ENCODE results near the gene KLHL6.
A peak's percentile ranks its signal among the peaks of the same experiment; 100 is the strongest.

KLHL6 gene

DNA sequence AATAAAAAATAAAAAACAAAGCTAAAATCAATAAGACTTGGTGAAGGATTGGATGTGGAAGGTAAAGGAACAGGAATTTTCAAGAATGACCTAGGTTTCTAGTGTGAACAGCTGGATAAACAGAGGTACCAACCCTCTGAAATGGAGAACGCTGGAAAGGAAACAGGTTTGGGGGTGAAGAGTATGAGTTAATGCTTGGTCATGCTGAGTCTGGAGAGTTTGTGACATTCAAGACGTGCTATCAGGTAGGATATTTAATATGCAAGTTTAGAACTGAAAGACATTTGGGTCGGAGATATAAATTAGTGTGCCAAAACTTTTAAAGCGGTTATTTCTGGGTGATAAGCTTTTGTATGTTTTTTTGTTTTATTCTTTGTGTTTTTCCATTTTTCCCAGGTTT lies 11.4 kb upstream of the KLHL6 start:
- DNase-seq (ENCODE audit: low spot score) = no peak

DNA sequence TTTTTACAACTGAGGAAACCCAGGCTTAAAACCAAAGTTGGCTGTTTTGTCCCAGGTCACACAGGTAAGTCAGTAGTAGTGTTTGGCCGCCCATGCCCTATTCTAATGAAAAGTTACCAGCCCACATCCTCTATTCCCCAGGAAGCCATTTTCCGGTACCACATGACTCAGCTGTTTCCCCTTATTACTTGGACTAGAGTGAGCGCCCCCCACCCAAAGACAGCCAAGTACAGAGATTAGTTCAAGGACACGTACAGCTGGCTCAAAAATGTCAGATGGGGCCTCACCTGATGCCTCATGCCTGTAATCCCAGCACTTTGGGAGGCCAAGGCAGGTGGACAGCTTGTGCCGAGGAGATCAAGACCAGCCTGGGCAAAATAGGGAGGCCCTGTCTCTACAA lies 8.5 kb upstream of the KLHL6 start:
- no peak for DNase-seq (ENCODE audit: low spot score)

DNA sequence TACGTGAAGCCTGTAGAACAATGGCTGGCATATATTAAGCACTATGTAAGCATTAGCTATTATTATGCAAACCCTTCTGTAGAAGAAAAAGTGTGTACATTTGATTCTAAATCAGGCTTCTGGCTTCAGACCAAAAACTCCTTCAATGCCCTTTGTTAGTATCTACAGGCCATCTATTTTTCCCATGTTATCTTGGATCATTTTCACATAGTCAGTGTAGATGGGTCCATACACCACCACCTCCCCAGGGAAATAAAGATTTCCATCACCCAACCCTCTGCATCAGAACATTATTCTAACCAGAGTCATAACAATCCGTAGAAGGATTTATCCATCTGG lies 8.0 kb upstream of the KLHL6 start:
- DNase-seq (ENCODE audit: low spot score) = no peak

DNA sequence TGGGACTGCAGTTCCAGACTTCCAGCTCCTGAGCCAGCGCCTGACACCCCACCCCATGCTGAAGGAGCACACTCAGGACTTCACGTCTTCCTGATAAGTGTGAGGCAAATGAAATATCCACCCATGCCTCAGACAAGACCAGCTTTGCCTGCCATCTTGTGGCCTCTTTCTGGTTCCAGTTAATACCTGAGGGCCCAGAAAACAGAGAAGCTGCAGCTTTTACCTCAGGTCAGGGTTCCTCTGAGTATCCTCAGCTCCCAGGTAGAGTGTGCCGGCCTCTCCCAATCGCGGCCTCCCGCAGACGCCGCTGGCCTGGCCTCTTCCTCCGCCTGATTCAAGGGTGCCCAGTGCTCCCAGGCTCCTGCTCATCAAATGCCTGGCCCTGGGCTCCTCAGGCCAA lies 5.1 kb upstream of the KLHL6 start:
- peak; percentile 39 for DNase-seq (ENCODE audit: low spot score)

- DNase-seq (ENCODE audit: low spot score) = no peak
Observed at GRCh38 chr3:183558495-183558894, 3.0 kb upstream of the KLHL6 start.

- no peak for DNase-seq (ENCODE audit: low spot score)
Observed at GRCh38 chr3:183556722-183557121, 1.2 kb upstream of the KLHL6 start.

- peak; percentile 44 for DNase-seq (ENCODE audit: low spot score)
Observed at GRCh38 chr3:183554377-183554776, 1.1 kb downstream of the KLHL6 start.

DNA sequence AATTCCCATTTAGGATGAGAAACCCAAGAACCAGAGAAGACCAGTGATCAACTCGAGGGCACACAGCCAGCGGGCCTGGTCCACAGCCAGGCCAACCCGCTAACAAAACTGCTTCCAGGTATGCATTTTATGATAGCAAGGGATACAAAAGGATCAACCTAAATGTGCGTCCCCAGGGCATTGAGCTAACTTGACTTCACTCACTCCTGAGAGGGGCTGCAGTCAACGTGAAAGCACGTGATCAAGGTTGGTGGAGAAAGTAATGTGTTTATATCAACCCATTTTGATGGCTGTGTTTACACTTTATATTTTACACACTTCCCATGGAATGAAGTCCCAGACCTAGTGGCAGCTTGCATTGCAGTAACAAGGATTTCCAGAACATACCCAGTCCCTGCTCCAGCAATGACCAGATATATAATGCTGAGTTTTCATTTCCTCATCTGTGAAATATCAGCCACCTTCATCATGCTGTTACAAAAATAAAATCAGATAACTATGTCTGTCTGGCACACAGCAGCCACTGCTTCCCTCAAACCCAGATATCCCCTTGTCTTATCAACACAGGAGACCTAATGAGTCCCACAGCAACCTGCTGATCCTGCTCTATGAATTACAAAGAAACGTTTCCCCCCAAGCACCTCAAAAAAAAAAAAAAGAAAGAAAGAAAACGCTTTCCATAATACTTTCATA lies 2.0 kb downstream of the KLHL6 start:
- DNase-seq (ENCODE audit: low spot score) = no peak

DNA sequence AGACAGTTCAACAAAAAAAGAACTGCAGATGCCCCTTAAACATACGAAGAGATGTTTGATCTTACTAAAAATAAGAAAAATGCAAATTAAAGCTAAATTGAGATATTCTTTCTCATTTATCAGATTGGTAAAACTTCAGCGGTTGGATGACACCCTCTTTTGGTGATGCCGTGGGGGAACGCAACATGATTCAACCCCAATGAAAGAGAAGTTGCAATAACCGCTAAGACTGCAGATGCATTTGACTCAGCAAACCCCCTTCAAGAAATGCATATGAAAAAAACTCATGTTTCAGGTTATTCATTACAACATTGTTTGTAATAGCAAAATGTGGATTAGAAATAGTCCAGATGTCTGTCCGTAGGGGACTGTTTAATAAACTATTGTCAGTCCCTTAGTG lies 3.6 kb downstream of the KLHL6 start:
- DNase-seq (ENCODE audit: low spot score) = peak; percentile 58

GRCh38 chr3:183548262-183548769 lies 7.2 kb downstream of the KLHL6 start:
- DNase-seq (ENCODE audit: low spot score) = no peak

- DNase-seq (ENCODE audit: low spot score) = no peak
Observed at GRCh38 chr3:183546625-183547024, 8.9 kb downstream of the KLHL6 start.

- no peak for DNase-seq (ENCODE audit: low spot score)
Observed at GRCh38 chr3:183545708-183546107, 9.8 kb downstream of the KLHL6 start.

GRCh38 chr3:183542355-183542754 lies 13.2 kb downstream of the KLHL6 start:
- DNase-seq (ENCODE audit: low spot score) = no peak

GRCh38 chr3:183541738-183542137 lies 13.8 kb downstream of the KLHL6 start:
- no peak for DNase-seq (ENCODE audit: low spot score)

DNA sequence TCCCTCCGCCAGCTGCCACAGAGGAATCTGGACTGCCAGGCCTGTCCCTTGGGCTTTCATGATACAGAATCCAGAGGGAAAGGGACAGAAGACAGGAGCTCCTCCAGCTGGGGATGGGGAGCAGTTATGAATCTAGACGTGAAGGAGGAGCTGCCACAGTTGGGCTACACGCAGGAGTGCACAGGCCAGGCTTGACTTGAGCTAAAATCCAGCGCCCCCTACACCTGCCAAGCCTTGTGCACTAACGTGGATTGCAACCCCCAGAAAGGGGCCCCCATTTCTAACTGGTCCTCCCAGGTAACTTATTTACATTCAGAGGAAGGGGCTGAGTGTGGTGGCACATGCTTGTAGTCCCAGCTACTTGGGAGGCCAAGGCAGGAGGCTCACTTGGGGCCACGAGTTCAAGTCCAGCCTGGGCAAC lies 14.3 kb downstream of the KLHL6 start:
- no peak for DNase-seq (ENCODE audit: low spot score)

- no peak for DNase-seq (ENCODE audit: low spot score)
Observed at GRCh38 chr3:183540501-183541234, 14.8 kb downstream of the KLHL6 start.

GRCh38 chr3:183539811-183540210 lies 15.7 kb downstream of the KLHL6 start:
- DNase-seq (ENCODE audit: low spot score) = no peak

GRCh38 chr3:183538486-183538885 lies 17.0 kb downstream of the KLHL6 start:
- no peak for DNase-seq (ENCODE audit: low spot score)

DNA sequence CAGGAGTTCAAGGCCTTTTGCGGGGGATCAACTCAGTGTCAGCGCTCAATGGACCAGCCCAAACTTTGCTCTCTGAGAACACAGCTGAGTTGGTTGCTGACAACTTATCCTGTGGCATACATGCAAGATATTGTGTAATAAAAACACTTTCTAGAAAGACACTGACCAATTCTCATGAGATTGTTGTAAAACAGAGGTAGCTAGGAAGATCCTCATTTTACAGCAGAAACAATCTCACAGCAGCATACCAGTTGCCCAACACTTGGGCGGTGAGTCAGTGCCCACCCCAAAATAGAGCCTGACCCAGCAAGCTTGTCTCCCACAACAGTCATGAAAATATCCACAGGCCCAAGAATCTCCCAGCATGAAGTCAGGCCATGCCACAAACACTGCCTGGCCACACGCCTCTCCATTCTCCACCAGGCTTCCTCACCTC lies 18.2 kb downstream of the KLHL6 start:
- DNase-seq (ENCODE audit: low spot score) = no peak

- no peak for DNase-seq (ENCODE audit: low spot score)
Observed at GRCh38 chr3:183536238-183536880, 19.1 kb downstream of the KLHL6 start.

DNA sequence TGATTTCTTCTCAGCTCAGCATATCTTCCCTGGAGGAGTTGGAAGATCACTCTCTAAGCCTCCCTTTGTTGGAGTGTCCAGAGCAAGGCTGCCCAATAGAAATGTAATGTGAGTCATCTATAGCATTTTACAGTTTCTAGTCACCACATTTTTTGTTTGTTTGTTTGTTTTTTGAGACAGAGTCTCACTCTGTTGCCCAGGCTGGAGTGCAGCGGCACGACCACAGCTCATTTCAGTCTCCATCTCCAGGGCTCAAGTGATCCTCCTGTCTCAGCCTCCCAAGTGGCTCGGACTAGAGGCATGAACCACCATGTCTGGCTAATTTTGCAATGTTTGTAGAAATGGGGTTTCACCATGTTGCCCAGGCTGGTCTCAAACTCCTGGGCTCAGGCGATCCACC lies 21.3 kb downstream of the KLHL6 start:
- no peak for DNase-seq (ENCODE audit: low spot score)

GRCh38 chr3:183533412-183534132 lies 21.9 kb downstream of the KLHL6 start:
- no peak for DNase-seq (ENCODE audit: low spot score)

Data from CD4-positive, alpha-beta T cell treated with Interleukin-2 at 100 ng/mL for 4 hours (primary cell).